Spleen (tissue), 11 donors: Measurements from ENCODE around the gene IRF2. TPM values are rescaled to one million over a fixed set of nuclear protein-coding genes. Genes with fewer than 3 reads are reported as not detected.
"Not testable (repeated sequence)": the region's sequence is repeated elsewhere in the genome, so short reads cannot be mapped to it uniquely, and the experiment has no call there.

ENCODE experiments used
- DNase-seq: peaks from one replicate; pipeline ENCODE4 v3.0.0-alpha.2; 2020
- H3K27ac ChIP-seq, 8 donors: fragments of 200-600 bp; sonication (generic) in 7 of 8; 1 replicate in 4 of 8; 2 replicates in 4 of 8; pipeline versions ENCODE4 v1.5.0 to v1.8.0; 2016 to 2021; ENCODE audit warnings: inconsistent platforms in 4 of 8, mild to moderate bottlenecking in 4 of 8, moderate library complexity in 1 of 8
- H3K27me3 ChIP-seq, 7 donors: fragments of 200-600 bp; sonication (generic) in 6 of 7; replicated peaks in 1 of 7; 1 replicate in 4 of 7; 2 replicates in 3 of 7; pipeline versions ENCODE4 v1.5.0 to v1.8.0; 2016 to 2021; ENCODE audit warnings: inconsistent platforms in 3 of 7, mild to moderate bottlenecking in 1 of 7
- H3K36me3 ChIP-seq, 6 donors: fragments of 200-600 bp; sonication (generic) in 5 of 6; 1 replicate in 4 of 6; 2 replicates in 2 of 6; pipeline versions ENCODE4 v1.5.0 to v1.8.0; 2016 to 2021; ENCODE audit warnings: inconsistent platforms in 2 of 6
- H3K4me1 ChIP-seq, 6 donors: fragments of 200-600 bp; sonication (generic) in 5 of 6; 1 replicate in 3 of 6; 2 replicates in 3 of 6; pipeline versions ENCODE4 v1.5.0 to v1.8.0; 2016 to 2021; ENCODE audit warnings: inconsistent platforms in 3 of 6
- H3K4me3 ChIP-seq, 8 donors: fragments of 200-600 bp; sonication (generic) in 7 of 8; 1 replicate in 4 of 8; 2 replicates in 4 of 8; pipeline versions ENCODE4 v1.5.0 to v1.8.0; 2016 to 2021; ENCODE audit warnings: inconsistent platforms in 4 of 8, mild to moderate bottlenecking in 4 of 8, moderate library complexity in 2 of 8
- H3K9me3 ChIP-seq, 8 donors: fragments of 200-600 bp; sonication (generic) in 7 of 8; 1 replicate in 4 of 8; 2 replicates in 4 of 8; pipeline versions ENCODE4 v1.5.0 to v1.8.0; 2016 to 2021; ENCODE audit warnings: inconsistent platforms in 4 of 8
- POLR2A ChIP-seq, 3 donors: fragments of 450-650 bp; IDR thresholded peaks; one replicate each; pipeline ENCODE4 v1.5.1; 2017; ENCODE audit warnings: antibody characterized with exemption in 3 of 3, mild to moderate bottlenecking in 1 of 3
- POLR2AphosphoS5 ChIP-seq, 3 donors: sonication (generic); formaldehyde crosslinking; IDR thresholded peaks; one replicate each; pipeline ENCODE4 v1.5.1; 2017; ENCODE audit warnings: antibody characterized with exemption in 3 of 3
- WGBS, 5 donors: extraction: QIAGEN DNeasy Blood & Tissue Kit in 3 of 5; methylation state at CpG; one replicate each; pipeline versions ENCODE4 v1.1.5 to v1.1.7; 2013 to 2018; 5-methylcytosine and 5-hydroxymethylcytosine counted together
- intact Hi-C: fragments of 100-400 bp; cut with DNase I; formaldehyde crosslinking; loops from one replicate; pipeline ENCODE4 v1.15.0; 2023; ENCODE audit warnings: low total_unique reads
- polyA plus RNA-seq, 3 donors: library from polyadenylated mRNA; stranded (reverse); fragments of 200-250 nt; gene quantifications; one replicate each; pipeline ENCODE4 v1.2.1, GENCODE V29; 2013
- total RNA-seq, 7 donors: library from RNA; depleted of rRNA in 3 of 7; stranded (reverse); fragments of >200 nt in 3 of 7; fragmentation: NEBNext Ultra II Directional in 4 of 7; extraction: Animal tissue kit (Norgen Biotek cat#: 25700) in 4 of 7; gene quantifications; one replicate each; pipeline versions ENCODE4 v1.1.0 to v1.2.1, GENCODE V29; 2016 to 2021
- TF ChIP-seq, protein P1 (sequence below), 11 experiments: fragments of 200-600 bp in 7 of 11; fragments of 450-650 bp in 4 of 11; sonication (generic) in 4 of 11; IDR thresholded peaks in 8 of 11; conservative IDR thresholded peaks in 3 of 11; 1 replicate in 7 of 11; 2 replicates in 4 of 11; pipeline versions ENCODE4 v1.4.0 to v1.8.0; 2016 to 2021; ENCODE audit warnings: antibody characterized with exemption in 11 of 11, inconsistent platforms in 4 of 11, mild to moderate bottlenecking in 1 of 11
- donor health status: healthy with polysubstance abuse.
- donor health status: DM: no; HTN: no; CAD: no; lungs with moderate emphysema.
- donor health status: DM: no; HTN: no; CAD: no.
- donor health status: Bipolar disorder and iron deficiency.
- donor health status: healthy.
- donor health status: DM: no; HTN: no; CAD: no.
- donor health status: DM: yes; HTN: yes; CAD: no.

The IRF2 gene
- total and polyA plus RNA-seq, 10 donors, result 27.1 to 101 (median 87.2) TPM

DNA sequence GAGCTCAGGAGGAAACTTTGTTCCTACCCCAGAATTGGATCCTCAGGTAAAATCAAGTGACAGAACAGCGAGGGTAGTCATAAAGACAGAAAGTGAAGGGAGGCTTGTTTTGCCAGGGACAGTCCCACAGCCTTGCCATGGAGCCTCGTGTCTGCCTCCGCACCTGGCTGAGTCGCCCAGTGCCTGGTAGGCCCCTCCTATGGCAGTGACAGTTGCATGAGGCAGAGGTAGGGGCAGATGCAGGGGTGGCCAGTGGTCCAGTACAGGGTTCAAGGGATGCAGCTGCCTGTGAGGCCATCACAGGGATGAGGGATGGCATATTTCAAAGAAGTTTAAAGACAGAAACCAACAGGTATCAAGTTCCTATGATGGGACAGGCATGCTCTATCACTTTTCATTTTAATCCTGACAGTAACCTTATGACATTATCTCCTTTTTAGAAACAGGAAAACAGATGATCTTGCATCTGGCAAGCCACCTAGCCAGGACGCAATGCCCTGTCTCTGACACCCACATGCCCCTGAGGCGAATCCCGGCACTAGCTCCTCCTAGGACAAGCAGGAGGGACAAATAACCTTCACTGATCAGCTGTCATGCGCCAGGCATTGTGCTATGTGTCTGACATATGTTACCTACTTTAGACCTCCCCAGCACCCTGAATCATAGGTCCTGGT is 129.3 kb downstream of the IRF2 start:
- H3K27ac ChIP-seq, result peak overlapping the region; percentile 37 to 96 (median 92)
- no peaks in the 10 kb centered on the region for H3K36me3 ChIP-seq
- peak overlapping the region in 1 of 8 donors; percentile 71 for H3K4me3 ChIP-seq
- DNase-seq, result peak; percentile 81
- intact Hi-C loops, result loop anchor here (10.0 kb wide), 1 partner anchor 130 kb away; the partner anchor contains the start of gene IRF2
- no peaks in the 10 kb centered on the region for H3K9me3 ChIP-seq
- peaks cover 53 to 89% (median 79%) of the 10 kb centered on the region in 6 donors for H3K4me1 ChIP-seq
- WGBS, 5 donors, result 50 to 70% (median 65%) methylated on average over 8 of the region's 8 CpGs
- no peaks in the 10 kb centered on the region for H3K27me3 ChIP-seq
- TF ChIP-seq POLR2AphosphoS5 (IDR thresholded peaks at IDR 0.05), result peak in 2 of 3 donors; percentile 26 to 36
- TF ChIP-seq, protein P1, sequence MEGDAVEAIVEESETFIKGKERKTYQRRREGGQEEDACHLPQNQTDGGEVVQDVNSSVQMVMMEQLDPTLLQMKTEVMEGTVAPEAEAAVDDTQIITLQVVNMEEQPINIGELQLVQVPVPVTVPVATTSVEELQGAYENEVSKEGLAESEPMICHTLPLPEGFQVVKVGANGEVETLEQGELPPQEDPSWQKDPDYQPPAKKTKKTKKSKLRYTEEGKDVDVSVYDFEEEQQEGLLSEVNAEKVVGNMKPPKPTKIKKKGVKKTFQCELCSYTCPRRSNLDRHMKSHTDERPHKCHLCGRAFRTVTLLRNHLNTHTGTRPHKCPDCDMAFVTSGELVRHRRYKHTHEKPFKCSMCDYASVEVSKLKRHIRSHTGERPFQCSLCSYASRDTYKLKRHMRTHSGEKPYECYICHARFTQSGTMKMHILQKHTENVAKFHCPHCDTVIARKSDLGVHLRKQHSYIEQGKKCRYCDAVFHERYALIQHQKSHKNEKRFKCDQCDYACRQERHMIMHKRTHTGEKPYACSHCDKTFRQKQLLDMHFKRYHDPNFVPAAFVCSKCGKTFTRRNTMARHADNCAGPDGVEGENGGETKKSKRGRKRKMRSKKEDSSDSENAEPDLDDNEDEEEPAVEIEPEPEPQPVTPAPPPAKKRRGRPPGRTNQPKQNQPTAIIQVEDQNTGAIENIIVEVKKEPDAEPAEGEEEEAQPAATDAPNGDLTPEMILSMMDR (IDR thresholded peaks at IDR 0.05 in 8 of 11, conservative IDR thresholded peaks at IDR 0.05 in 3 of 11), result no peak
- no peak for TF ChIP-seq POLR2A (IDR thresholded peaks at IDR 0.05)

DNA sequence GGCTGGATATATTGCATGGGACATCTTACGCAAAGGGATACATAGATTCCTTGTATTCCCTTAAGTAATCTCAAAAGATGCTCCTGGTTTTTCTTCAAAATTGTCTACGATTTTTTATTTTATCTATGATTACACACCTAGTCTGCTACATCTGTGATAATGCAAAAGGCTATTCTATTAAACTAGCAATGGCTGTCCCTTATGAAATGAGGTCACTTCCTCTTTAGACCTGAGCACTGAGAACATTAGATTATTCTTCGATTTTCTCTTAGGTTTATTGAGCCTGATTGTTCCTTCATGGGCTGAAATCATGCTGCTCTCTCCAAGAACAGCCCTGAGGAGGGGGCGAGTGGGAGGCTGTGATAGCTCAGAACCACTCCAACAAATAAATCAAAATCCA is 129.9 kb downstream of the IRF2 start:
- intact Hi-C loops, result loop anchor here (10.0 kb wide), 1 partner anchor 130 kb away; the partner anchor contains the start of gene IRF2
- WGBS, 5 donors, result 68 to 80% (median 79%) methylated on average over 4 of the region's 4 CpGs
- no peaks in the 10 kb centered on the region for H3K36me3 ChIP-seq
- TF ChIP-seq, protein P1 (IDR thresholded peaks at IDR 0.05 in 8 of 11, conservative IDR thresholded peaks at IDR 0.05 in 3 of 11), result no peak
- TF ChIP-seq POLR2A (IDR thresholded peaks at IDR 0.05), result no peak
- TF ChIP-seq POLR2AphosphoS5 (IDR thresholded peaks at IDR 0.05), result no peak
- no peaks in the 10 kb centered on the region for H3K9me3 ChIP-seq
- no peak for DNase-seq
- peak overlapping the region in 2 of 8 donors; percentile 45 to 71 for H3K4me3 ChIP-seq
- H3K4me1 ChIP-seq, result peaks cover 53 to 89% (median 73%) of the 10 kb centered on the region in 6 donors
- no peaks in the 10 kb centered on the region for H3K27me3 ChIP-seq
- peak overlapping the region; percentile 37 to 96 (median 92) for H3K27ac ChIP-seq

DNA sequence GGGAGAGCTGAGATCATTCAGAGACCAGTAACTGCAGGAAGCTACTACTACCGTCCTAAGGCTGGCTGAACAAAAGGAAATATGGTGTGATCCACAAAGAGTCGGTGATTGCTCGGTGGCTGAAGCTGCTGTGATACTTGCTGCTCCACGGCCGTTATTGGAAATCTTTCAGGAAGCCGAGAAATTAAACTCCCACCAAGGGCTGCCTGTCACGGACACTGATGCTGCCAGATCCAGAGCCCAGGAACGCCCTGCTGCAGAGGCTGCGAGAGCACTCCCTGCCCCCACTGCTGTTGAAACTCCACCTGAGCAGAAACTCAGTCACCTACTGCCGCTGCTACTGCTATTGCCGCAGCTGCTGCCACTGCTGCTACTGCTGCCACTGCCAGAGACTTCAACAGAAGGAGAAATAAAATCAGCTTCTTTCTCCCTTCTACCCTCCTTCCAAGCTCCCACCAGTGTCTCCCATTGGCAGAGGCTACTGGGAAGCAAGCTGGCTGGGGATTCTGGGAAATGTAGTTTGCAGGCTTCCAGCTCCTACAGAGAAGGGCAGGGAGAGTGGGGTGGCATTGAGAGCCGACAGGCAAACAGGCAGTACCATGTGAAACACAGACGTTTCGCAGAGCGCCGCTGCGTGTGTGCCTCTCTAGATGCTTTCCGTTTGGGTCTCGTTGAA is 130.7 kb downstream of the IRF2 start:
- 6 to 10% (median 7%) methylated on average over 19 of the region's 19 CpGs for WGBS, 5 donors
- Histone ChIP-seq H3K27me3 (no peaks in the 10 kb centered on the region), H3K4me3 (peak overlapping the region; percentile 33 to 71 (median 47)), H3K9me3 (no peaks in the 10 kb centered on the region), H3K4me1 (peaks cover 47 to 86% (median 68%) of the 10 kb centered on the region in 6 donors), H3K36me3 (no peaks in the 10 kb centered on the region), H3K27ac (peak overlapping the region; percentile 37 to 96 (median 92))
- intact Hi-C loops, result loop anchor here (10.0 kb wide), 1 partner anchor 131 kb away; the partner anchor contains the start of gene IRF2
- TF ChIP-seq POLR2A (IDR thresholded peaks at IDR 0.05) (peak in 1 of 3 donors; percentile 45), POLR2AphosphoS5 (IDR thresholded peaks at IDR 0.05) (peak; percentile 77 to 84 (median 81))
- TF ChIP-seq, protein P1 (IDR thresholded peaks at IDR 0.05 in 8 of 11, conservative IDR thresholded peaks at IDR 0.05 in 3 of 11), result no peak
- DNase-seq, result peak; percentile 91

DNA sequence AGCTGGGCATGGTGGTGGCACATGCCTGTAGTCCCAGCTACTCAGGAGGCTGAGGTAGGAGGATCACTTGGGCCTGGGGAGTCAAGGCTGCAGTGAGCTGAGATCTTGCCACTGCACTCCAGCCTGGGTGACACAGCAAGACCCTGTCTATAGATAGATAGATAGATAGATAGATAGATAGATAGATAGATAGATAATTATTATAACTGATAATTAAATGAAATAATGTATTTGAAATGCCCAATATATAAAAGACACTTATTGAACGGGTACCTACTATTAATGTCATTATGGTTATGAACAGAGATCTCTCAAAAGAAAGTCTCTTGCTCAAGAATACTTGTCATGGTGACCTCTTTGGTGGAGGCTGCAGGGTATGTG is 131.5 kb downstream of the IRF2 start:
- Histone ChIP-seq H3K27ac (peak overlapping the region; percentile 37 to 96 (median 92)), H3K4me1 (peaks cover 41 to 78% (median 60%) of the 10 kb centered on the region in 6 donors), H3K4me3 (peak overlapping the region in 2 of 8 donors; percentile 54 to 71)
- not testable (repeated sequence) for H3K9me3 ChIP-seq, DNase-seq, H3K27me3 ChIP-seq, H3K36me3 ChIP-seq
- intact Hi-C loops, result loop anchor here (10.0 kb wide), 1 partner anchor 132 kb away; the partner anchor contains the start of gene IRF2
- WGBS, 5 donors, result 73 to 83% (median 81%) methylated on average over 1 of the region's 1 CpG
